HG02588 (cell line): ENCODE results near the gene CYSTM1.

Source experiments
- ATAC-seq: cut with Tn5 transposase; IDR thresholded peaks from one replicate; pipeline ENCODE4 v1.9.1; 2021; ENCODE audit warnings: mild to moderate bottlenecking, moderate library complexity; ENCODE audit not compliant: unreplicated experiment

Gene CYSTM1, protein sequence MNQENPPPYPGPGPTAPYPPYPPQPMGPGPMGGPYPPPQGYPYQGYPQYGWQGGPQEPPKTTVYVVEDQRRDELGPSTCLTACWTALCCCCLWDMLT

DNA sequence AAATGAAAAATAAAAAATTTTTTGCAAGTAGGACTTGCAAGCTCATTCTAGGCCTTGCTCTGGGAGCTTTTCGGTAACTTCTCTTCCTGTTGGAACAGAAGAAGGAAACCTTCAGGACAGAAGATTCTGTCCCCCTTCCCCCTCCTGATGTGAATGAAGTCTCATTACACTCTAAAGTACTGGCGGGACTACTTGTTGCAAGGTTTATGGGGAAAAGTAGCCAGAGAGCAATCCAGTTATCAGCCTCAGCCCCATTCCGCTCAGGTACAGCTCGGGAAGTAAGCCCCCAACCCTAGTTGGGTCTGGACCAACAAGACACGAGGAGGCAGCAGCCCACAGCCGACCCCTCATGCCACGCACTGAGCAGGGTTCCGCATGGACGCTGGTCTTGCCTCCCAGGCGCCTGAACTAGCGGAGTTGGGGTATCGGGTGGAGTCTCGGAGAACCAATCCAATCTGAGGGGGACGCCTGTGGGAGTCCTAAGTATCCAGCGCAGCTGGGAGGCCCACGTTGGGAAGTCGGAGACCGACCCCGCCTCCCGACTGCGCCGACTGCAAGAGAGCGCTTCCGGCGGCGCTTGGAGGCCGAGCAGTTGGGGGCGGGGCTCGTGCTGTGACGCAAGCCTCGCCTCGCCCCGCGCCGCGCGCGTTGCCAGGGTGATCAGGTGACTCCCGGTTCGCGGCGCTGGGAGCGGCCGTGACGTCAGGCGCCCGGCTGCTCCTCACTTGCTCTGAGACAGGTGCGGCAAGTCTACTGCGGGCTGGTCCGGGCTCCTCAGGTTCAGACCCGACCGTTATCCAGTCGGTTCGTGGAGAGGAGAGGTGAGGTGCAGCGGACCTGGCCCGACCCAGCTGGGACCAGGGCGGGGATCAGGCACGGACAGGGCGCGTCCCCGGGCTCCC is at the start of gene CYSTM1:
Gene CYSTM1, plus strand, starts transcription at position 724 of the 902 bp plus-strand sequence. CDS start 19,278 bp downstream, outside the sequence.
- peak; percentile 92 for ATAC-seq

DNA sequence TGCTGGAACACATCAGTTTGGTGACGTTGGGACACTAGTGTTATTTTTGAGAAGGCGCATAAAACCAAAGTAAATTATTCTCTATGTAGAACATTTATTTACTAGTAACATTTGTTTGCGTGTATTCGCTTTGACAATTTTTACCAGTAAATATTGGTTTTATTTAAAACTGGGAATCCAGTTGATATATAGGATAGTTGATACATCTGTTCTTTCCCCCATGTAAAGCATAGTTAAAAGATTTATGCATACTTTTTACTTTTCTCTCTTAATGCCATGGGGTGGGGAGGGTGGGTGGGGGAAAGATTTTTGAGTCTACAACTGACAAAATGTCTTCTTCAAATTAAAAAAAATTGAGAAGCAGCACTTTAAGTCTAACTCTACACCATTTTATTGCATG is 49.4 kb upstream of the CYSTM1 start, which contains the start of gene IGIP:
Gene IGIP, plus strand, starts transcription at position 301 of the 400 bp plus-strand sequence. CDS start 2,540 bp downstream, outside the sequence.
- no peak for ATAC-seq

DNA sequence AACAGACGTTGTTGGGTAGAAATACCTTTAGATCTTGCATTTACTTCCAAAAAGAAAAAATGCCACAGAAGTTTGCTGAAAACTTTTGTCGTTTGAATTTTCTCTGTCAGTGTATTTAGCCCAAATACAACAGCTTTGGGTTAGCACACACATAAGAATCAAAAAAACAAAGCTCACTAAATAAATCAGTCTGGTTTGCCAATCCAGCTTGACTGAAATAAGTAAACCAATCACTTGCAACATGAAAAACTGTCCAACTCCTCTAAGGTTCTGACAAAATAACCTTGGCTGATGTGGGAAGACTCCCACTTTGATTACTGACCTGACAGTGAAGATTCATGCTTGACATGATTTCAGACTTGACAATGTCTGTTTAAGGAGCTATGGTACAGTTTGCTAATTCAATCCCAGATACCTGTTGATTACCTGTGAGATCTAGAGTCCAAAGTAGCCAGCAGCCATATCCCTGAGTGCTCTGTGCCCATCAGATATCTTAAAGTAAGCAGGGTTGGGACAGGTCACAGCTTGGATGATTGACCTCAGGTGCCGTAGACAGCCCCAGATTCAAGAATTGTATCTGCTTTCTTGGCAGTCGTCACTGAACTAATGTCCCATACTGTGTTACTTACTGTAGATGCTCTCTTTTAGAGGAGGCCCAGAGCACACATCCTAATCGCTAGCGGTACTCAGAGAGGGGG is 48.5 kb upstream of the CYSTM1 start:
- ATAC-seq: no peak

DNA sequence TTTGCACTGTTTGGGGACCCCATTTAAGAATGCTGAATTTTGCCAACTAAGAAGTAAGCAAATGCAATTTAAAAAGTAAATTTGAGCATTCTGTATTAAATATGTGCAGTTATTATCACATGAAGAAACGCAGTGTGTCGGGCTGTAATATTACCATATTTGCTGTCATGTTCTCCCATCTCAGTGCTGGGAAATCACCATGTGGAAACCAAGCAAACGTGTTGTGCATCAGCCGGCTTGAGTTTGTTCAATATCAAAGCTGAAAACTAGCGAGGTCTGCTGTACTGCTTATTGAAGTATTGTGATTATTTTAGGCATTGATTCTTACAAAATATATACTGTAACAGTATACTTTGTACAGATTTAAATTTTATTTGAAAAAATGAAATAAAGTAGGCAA is 46.6 kb upstream of the CYSTM1 start:
- no peak for ATAC-seq

DNA sequence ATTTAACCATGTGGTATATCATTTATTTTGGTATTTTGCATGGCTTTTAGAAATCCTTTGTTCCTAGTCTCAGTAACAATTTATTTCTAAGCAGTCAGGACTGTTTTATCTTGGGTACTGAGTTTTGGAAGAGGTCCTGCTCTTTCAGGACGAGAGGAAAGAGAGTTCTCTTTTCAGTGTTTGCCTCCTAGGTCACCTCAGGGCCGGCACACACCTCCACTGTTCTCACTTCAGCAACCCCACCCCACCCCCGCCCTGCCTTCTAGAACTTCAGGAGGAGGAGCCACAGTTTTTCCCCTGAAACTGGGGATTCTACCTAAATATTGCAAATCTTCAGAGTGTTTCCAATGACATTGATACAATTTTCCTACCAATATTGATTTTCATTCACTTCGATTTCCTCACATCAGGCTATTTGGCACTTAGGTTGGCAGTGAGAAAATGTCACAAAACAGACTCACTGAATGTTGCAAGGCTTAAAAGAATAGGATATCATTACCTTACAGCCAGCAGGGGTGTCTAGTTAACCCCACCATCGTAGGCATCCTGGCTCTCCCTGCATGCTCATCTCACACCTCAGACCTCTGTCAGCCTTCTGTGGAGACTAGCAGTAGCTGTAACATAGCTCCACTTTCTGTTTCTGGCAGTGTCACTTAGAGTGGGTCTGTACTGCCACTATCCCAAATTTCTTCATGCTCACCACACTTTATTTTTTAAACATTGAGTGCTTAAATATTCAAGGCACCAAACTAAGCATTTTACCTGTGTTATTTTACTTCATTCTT is 43.8 kb upstream of the CYSTM1 start:
- ATAC-seq: no peak

DNA sequence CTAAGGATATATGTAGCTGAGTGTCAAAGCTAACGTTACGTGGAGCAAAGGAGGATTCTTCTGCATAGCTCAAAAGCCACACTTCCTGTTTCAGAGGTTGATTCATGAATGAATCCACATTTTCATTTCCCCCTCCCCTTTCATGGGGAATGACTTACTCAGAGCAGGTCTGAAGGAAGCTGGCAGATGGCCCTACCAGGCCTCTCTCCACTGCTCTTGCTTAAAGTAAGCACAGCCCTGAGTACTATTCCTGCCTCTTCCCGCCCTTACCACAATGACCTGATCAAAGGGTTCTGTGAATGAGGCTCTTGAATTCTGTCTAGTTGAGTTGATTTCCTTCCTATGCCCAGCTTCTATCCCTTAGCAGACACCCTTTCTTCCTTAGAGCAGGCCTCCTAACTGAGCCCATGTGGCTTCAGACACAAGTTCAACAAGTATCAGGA is 43.0 kb upstream of the CYSTM1 start:
- ATAC-seq: no peak

DNA sequence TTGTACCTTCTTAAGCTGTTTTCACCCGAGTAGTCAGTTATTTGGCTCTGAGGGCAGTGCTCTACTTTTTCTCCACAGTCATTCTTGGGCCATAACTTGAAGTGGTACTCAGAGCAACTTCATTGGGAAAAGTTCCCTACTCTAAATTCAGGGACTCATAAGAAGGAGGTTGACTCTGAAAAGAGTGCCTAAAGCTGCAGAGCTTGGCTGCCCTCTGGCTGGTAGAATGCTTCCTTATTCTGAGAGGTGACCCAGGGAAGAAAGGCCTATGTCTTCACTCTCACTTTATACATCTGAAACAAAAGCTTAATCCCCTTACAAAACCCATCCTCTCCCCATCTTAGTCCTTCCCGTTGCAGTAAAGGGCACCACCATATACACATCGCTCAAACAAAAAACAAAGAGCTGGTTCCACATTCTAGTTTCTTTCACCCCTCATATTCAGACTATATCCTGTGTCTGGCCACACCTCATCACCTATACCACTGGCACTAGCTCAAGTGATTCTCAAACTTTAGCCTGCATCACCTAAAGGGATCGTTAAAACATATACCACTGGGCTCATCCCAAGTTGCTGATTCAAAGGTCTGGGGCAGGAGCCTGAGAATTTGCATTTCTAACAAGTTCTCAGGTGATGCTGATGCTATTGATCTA is 41.3 kb upstream of the CYSTM1 start:
- no peak for ATAC-seq

DNA sequence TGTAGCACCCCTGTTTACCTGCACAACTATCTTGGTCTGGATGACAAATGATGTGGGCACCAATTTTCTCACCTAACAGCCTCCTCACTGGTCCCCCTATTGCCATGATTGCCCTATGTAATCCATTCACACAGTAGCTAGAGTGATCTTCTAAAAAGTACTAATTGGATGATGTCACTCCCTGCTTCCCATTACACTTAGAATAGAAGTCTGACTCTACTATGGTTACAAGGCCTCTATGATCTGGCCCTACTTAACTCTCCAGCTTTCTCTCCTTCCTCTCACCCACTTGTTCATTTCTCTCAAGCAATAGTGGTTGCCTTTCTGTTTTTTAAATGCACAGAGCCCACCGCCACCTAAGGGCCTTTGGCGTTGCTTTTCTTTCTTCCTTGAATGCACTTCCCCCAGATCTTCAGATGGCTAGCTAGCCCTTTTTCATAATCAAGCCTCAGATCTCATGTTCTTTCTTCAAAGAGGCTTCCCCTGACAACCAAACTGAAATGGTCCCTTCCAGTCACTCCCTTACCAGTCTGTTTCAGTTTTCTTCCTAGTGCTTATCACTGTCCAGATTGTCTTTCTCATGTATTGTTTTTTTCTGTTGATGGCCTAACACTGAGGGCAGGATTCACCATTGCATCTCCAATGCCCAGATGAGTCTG is 40.6 kb upstream of the CYSTM1 start:
- ATAC-seq: no peak

DNA sequence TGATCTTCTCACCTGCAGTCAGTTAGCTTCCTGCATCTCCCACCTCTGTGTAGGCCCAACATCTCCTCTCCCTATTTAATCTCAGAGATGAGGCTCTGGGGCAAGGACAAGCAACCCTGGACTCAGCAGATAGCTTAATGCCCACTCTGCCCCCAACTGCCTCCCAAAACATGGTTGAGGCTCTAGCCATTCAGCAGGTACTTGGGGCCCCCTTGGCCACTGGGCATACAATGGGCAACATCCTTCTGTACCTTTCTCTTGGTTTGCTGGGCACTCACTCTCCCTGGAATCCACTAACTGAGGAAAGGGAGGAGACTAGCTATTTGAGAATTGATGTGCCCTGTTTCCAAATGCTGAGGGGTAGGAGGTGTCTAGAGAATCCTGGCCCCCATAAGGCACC is 39.9 kb upstream of the CYSTM1 start:
- no peak for ATAC-seq

DNA sequence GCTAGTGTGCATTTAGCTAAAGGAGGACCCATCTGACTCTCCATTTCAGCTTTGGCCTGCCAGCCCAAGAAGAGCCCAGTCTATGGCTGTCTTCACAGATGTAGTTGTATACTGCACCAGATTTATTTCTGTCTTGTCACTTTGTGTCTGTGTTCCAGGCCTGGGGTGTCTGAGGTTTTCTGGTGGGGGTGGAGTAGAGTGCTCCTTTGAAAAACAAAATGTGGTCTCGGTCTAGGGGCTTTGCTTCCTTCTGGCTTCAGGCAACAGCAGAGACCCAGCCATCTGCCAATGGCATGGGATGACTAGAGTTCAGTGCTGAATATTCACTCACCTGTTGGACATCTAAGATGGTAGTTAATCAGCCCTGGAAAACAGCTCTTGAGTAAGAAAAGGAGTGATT is 38.4 kb upstream of the CYSTM1 start:
- no peak for ATAC-seq

DNA sequence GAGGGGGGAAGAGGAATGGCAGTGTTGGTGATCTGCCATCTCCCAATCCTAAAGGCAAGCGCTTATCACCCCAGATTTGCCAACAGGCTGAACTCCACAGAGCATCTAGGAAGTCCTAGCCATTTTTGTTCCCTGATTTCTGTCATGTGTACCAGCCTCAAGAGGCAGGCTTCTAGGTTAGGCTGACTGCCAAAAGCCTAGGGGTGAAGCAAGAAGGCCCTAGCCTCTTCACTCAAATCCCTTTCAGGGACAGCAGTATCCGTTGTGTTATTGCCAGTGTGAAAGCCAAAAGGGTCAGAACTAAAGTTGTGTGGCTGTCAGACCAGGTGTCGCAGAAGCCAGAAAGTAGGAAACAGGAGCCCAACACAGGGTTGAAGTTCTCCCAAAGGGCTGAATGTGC is 34.6 kb upstream of the CYSTM1 start:
- no peak for ATAC-seq

DNA sequence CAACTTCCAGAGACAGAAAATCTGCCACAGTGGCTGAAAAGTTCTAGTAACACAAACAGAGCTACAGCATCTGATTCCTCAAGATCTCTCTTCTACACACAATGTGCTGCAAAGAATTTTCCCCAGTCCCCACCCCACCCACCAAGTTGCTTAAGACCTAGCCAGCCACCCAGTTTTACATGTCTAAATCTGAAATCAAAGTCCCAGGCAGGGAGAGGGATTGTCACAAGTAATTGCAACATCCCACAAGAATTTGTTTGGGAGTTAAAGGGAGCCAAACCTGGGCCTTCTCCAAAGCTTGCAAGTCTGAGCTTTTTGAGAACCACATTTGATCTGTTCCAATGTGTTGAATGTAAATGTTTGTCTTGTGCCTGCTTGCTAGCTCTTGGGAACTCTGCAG is 33.7 kb upstream of the CYSTM1 start:
- ATAC-seq: no peak

DNA sequence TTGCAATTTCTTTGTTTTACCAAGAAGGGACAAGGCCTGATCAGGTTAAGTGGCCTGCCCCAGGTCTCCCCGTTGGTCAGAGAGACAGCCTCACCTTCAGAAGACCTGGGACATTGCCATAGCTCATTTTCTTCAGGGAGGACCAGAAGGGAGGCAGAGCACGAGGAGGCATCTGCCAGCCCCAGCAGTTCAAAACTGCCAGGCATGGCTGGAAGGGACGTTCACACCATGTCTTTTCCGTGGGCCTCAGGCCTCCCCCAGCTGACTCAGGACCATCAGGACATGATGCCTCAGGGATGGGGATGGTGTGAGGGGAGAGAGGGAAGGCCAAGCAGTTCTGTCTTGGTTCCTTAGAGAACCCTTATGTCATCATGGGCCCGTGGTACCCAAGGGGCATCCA is 32.7 kb upstream of the CYSTM1 start:
- no peak for ATAC-seq

DNA sequence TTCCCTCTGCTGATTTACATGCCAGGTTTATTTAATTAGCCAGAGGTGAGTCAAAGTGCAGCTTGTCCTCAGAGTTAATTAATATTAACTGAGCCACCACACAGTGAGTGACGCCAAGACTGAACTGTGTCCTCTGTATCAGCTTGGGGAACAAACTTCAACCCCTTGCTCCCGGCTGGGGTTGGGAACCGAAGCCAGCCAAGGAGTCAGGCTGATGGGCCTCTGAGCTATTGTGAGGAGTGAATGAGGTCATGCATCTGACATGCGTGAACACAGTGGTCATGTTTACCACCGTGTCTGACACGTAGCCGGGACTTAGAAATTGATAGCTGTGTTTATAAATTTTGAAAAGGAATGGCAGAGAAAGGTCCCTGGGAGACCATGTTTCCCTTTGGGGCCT is 32.1 kb upstream of the CYSTM1 start:
- no peak for ATAC-seq

DNA sequence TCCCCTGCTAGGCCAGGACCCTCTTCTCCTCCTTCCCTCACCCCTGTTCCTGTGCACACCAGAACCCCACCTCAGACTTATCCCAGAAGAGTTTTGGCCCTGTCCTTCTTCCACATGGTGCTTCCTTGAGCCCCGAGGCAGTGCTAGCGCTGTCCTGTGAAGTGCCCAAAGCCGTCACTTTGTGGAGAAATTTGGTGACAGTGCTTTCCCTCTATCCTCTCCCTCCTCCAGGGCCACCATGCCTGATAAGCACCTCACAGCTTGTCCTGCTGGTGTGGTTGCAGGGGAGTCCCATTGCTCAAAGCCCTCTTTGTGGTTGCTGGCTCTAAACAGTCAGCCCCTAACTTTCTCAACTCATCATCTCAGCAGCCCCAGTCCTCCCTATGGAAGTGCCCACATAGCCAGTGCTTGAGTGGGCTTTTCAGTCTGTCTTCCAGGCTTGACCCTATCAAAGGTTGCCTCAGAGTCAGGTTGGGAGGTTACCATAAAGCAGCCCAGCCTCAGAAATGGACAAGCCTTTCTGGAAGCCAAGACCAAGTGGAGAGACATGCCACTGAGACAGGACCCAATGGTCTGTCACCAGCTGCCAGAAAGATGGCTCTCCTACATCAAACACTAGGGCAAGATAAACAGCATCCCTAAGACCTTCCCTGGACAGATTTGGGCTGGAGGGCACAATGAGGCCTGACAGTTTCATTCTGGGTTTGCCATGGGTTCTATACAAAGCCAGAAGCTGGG is 31.3 kb upstream of the CYSTM1 start:
- ATAC-seq: no peak

DNA sequence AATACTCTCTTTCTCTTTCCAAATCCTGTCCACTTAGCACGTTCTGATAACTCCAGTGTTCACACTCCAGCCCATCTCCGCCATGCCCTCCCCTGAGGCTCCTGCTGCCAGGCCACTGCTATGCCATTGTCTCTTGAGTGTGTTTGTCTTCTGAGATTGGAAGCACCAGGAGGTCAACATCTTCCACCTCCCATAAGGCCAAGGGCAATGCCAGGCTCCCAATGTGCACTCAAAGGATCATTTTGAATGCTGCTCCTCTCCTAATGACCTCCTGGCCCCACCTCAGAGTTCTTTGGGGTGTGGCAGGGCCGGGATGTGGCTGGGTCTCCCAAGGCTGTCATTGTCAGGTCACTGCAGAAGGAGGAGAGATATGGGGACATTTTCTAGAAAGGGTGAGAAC is 29.7 kb upstream of the CYSTM1 start:
- no peak for ATAC-seq

DNA sequence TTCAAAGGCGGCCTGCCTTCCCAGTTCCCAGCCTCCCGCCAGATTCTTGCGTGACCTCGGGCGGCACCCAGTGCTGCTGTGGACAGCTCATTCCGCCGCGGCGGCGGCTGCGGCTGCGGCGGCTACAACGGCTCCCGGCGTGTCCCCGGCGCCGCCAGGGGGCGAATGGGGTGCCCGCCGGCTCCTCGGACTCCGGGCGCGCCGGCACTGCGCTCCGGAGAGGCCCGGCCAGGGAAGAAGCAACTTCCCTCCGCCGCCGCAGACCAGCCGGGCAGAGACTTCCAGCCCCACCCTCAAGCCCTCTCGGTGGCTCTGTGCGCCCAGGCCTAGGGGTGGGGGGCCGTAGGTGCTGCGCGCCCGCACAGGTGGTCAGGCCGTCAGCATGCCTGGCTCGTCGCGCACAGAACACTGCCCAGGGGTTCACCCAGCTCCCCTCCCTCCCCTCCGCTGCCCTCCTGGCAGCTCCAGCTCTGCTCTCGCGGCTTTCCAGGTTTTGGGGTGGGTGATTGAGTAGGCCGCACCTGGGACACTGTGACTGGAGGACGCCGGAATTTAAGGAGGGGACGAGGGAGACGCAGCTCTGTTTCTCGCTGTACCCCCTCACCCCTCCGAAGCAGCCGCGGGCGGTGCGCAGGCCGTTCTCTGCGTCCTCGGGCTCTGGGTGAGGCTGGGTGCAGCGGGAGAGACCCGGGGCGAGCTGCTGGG is 29.0 kb upstream of the CYSTM1 start:
- ATAC-seq: peak; percentile 54

DNA sequence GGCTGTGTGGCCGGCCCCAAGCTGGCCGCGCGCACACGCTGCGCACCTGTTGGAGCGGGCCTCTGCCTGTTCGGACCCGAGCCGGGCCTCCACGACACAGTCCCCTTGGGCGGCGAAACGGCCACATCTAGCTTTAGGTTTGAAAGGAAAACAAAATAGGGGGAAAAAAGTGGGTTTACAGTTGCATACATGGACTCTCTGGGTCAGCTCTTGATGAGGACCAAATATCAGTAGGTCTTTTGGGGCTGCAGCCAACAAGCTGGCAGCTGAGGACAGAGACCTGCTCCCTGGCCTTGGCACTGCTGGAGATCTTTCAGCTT is 28.5 kb upstream of the CYSTM1 start:
- ATAC-seq: no peak

DNA sequence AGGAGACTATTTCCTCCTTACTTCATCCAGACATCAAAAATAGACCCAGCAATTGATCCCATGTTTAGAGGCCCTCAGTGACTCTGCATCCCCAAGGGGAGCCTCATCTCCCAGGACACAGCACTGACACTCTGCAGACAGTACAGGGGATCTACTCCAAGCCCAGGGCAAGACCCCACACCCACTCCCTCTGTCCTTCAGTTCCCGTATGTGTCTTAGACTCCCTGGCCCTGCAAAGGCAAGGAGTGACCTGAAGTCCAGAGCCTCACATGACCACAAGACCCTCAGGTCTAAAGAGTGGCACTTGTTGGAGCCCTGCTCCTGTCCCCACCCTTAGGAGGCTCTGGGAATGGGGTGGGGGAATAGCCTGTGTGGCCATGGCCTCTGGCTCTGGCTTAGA is 27.5 kb upstream of the CYSTM1 start:
- no peak for ATAC-seq
